Renal cortex interstitium (tissue), 11 donors: ENCODE measurements around the gene IGFN1. TPM values are rescaled to one million over a fixed set of nuclear protein-coding genes. Genes with fewer than 3 reads are reported as not detected.

Source experiments
- DNase-seq, 11 donors: peaks; one replicate each; pipeline ENCODE4 v3.0.0-alpha.2; 2013; ENCODE audit warnings: low read depth in 9 of 11, low spot score in 4 of 11; ENCODE audit errors: extremely low read depth in 1 of 11
- polyA plus RNA-seq, 3 donors: library from polyadenylated mRNA; unstranded; fragments of 120-200 nt; gene quantifications; one replicate each; pipeline ENCODE4 v1.2.1, GENCODE V29; 2013; ENCODE audit not compliant: insufficient read length in 3 of 3

The IGFN1 gene
- polyA plus RNA-seq, 3 donors, result 0.79 to 1.3 (median 1.0) TPM

DNA sequence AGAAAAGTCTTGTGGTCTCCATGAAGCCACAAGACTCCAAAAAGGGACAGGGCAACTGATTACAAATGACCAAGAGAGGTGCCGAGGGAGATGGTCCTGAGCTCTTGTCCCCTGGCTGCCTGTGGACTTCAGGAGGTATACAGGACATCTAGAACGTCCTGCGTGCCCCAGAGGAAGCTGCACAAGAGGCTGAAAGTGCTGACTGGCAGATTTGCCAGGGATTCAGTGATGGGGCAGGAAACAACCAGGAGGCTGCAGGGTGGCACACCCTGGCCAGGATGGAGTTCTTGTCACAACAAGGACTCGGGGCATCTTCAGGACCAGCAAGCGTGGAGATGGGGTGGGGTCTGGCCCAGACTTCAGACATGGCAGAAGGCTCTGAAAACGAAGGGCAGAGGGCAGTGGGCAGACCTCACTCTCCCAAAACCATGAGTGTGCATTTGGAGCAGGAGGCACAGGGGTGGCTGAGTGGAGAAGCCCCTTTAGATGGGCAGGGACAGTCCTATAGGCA is 79.3 kb downstream of the IGFN1 start:
- no peak for DNase-seq

DNA sequence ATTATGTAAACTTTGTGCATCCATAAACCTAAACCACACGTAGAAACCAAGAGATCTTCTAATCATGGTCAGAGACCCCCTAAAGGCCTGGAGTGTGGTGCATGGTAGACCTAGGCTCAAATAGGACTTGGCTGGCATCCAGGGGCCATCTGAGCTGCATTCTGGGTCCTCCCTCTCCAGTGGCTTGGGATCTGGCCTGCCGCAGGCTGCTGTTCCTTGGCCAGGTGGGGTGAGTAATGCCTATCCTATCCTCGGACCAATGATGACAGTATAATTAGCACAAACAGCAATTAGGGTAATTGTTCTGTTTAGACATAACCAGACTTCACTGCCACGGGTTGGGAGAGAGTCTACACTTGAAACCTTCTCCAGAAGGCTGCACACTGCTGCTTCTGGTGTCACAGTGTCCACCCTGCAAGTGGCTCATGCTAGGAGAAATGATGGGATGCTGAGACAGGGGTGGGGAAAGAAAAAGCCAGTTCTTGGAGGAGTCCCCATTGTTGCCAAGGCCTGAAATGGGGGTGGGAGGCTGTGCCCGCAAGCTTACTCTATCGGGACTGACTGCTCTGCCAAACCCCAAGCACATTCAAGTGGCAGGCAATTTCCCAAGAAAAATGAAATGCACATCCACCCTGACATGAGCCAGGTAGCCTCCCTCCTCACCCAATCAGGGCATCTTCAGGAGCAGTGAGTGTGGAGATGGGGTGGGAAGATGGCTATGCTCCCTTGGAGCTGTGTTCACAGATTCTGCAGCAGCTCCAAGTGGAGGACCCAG is 80.2 kb downstream of the IGFN1 start:
- no peak for DNase-seq

DNA sequence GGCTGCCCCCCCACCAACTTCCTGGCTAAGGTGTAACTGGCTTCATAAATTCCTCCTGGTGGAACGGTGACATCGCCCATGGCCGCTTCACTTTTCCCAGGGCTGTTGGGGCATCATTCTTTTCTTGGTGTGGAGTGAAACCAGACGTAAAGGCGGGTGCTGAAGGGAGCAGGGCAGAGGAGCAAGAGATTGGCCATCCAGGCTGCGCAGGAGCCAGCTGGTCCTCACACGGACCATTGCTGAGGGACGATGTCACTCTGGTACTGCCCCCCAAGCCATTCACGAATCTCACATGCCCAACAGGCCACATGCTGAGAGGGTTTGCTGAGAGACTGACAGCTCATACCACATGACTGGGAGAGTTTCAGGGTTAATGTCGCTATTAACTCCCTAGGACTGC is 82.2 kb downstream of the IGFN1 start:
- no peak for DNase-seq

DNA sequence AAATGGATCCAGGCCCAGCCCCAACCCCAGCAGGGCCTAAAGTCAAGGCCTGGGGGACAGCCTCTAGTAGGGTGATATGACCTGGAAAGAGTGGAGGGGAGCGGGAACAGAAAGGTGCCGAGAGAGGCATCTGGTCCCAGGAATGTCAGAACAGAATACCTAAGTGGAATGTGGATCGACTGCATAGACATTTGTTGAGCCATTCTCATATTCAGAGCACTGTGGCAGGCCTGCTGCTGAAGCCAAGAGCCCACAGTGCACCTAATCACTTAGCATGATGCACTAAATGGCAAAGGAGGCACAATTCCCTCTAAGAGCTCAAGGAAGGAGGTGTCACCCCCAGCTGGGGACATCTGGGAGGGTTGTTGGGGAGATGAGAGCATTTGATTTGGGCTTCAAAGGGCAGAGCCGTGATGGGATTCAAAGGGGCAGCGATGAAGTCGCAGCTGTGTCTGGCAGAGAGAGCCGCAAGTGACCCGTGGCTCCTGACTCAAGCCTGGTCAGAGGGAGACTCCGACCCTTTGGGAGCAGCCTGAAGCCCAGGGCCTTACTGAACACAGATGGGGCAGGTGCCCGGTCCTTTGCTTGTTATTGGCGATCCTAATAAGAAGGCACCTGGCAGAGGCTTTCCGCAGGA is 84.1 kb downstream of the IGFN1 start:
- DNase-seq, result no peak

DNA sequence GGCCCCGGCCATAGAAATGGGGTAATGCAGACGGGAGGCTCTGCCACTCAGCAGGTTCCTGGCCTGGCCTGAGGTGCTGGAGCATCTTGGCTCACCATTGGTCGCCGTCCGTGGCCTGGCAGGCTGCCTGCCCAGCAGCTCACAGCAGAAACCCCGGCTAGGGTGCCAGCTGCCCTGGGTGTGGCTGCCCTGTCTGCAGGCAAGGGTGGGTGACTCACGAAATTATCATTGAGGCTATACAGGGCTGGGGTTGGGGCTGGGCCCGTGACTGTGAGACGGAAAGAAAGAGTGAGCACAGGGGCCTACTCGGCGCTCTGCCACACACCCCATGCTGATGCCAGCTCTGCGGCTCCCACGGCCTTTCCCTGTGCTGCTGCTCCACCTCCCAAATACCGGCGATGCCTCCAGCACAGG is 84.6 kb downstream of the IGFN1 start:
- no peak for DNase-seq

DNA sequence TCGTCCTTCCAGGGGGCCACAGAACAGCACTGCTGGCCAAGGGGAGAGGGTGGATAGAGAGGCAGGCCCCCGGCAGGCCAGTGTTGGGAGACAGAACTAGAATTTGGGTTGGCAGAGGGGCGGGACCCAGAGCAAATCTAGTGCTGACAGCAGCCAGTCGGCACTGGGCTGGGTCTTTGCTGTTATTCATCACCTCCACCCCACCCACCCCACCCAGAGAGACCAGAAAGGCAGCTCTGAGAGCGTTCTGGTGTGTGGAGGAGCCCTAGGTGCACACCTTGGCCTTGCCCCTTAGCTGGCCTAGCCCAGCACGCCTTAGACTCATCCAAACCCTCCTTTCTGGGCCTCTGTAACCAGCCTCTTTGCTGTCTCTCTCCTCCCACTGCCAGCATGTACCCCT is 86.3 kb downstream of the IGFN1 start:
- no peak for DNase-seq

DNA sequence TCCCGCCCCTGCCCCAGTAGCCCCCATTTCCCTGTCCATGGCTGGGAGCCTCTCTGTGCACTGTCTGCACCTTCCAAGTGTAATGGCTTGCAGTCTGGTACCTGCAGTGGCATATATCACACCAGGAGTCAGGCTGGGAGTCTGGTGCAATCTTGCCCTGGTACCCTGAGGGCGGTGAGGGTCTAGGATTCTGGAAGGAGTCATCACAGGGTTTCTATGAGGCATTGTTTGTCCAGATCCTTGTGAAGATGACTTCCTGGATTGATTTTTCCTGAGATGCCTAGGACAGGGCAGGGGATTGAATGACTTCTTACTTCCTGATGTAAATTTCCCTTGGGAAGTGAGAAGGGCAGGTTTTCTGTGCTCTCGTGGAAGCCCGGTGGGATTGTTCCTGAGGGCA is 86.8 kb downstream of the IGFN1 start:
- no peak for DNase-seq

Other genes with a start within 250 kb of the IGFN1 start
- 1 to 10 TPM; 2.1 to 3.2 (median 2.3) TPM for gene KIF21B, start 167.1 kb upstream of the IGFN1 start, polyA plus RNA-seq
- gene CACNA1S, start 78.4 kb upstream of the IGFN1 start, polyA plus RNA-seq, result under 1 TPM; 0.39 to 0.50 (median 0.44) TPM
- gene ASCL5, start 63.6 kb upstream of the IGFN1 start, polyA plus RNA-seq, result under 1 TPM; 0.12 to 0.40 (median 0.15) TPM
- 100 to 1,000 TPM; 137 to 156 (median 145) TPM for gene TMEM9, start 36.4 kb upstream of the IGFN1 start, polyA plus RNA-seq
- under 1 TPM; 0.06 to 0.09 (median 0.08) TPM for gene PKP1, start 92.7 kb downstream of the IGFN1 start, polyA plus RNA-seq
- 10 to 100 TPM; 56.2 to 62.7 (median 59.5) TPM for gene TNNT2, start 186.9 kb downstream of the IGFN1 start, polyA plus RNA-seq
- 10 to 100 TPM; 25.6 to 31.4 (median 26.9) TPM for gene LAD1, start 208.5 kb downstream of the IGFN1 start, polyA plus RNA-seq
- gene TNNI1, start 230.9 kb downstream of the IGFN1 start, polyA plus RNA-seq, result 10 to 100 TPM; 45.5 to 71.2 (median 62.5) TPM